ENCODE results near the gene PACS2.
"Not testable (repeated sequence)": the region's sequence is repeated elsewhere in the genome, so short reads cannot be mapped to it uniquely, and the experiment has no call there.

Gene PACS2

GRCh38 chr14:105273062-105273461, 41.5 kb upstream of the PACS2 start:
- TF ChIP-seq, protein P1, sequence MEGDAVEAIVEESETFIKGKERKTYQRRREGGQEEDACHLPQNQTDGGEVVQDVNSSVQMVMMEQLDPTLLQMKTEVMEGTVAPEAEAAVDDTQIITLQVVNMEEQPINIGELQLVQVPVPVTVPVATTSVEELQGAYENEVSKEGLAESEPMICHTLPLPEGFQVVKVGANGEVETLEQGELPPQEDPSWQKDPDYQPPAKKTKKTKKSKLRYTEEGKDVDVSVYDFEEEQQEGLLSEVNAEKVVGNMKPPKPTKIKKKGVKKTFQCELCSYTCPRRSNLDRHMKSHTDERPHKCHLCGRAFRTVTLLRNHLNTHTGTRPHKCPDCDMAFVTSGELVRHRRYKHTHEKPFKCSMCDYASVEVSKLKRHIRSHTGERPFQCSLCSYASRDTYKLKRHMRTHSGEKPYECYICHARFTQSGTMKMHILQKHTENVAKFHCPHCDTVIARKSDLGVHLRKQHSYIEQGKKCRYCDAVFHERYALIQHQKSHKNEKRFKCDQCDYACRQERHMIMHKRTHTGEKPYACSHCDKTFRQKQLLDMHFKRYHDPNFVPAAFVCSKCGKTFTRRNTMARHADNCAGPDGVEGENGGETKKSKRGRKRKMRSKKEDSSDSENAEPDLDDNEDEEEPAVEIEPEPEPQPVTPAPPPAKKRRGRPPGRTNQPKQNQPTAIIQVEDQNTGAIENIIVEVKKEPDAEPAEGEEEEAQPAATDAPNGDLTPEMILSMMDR (IDR thresholded peaks at IDR 0.05; ENCODE audit: borderline replicate concordance, insufficient read depth, low read depth, low read length), result no peak
- no peak overlapping the region for H3K4me3 ChIP-seq (ENCODE audit: low read depth, low read length)

DNA sequence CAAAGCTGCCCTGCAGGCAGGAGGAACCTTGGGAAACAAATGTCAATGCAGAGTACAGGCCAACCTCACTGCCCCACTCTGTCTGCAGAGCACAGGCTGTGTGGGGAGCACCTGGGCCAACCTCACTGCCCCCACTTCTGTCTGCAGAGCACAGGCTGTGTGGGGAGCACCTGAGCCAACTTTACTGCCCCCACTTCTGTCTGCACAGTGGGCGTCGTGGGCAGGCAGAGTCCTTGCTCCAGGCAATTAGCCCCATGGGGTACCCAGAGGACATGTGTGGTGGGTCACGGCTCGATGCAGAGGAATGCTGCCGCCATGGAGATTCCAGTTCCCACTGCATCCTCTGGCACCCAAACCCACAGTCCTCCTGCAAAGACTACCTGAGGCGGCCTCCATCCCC, 39.9 kb upstream of the PACS2 start:
- TF ChIP-seq, protein P1 (IDR thresholded peaks at IDR 0.05; ENCODE audit: borderline replicate concordance, insufficient read depth, low read depth, low read length), result no peak
- H3K4me3 ChIP-seq (ENCODE audit: low read depth, low read length), result no peak overlapping the region

DNA sequence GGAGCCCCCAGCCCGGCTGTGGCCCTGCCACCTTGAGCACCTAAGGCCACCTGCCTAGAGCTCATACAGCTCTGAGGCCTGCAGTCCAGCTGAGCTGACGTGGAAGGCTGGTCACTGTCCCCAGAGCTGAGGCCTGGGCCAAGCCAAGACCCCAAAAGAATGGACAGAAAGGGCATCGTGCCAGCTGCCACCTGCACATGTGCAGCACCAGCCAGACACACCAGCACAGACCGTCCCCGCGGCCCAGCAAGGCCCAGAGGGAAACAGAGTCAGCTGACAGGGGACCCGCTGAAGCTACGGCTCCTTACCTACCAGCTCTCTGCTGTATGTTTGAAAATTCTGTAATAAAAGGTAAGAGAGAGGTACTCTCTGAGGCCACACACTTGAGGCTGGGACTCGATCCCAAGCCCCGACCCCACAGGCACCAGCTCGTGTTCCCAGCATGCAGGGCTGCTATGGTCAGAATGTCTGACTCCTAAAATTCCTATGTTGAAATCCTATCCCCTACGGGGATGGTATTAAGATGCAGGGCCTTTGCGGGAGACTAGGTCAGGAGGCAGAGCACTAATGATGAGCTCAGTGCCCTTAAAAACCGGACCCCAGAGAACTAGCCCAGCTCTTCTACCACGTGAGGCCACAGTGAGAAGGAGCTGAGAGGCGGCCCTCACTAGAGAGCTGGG, 39.1 kb upstream of the PACS2 start:
- TF ChIP-seq, protein P1 (IDR thresholded peaks at IDR 0.05; ENCODE audit: borderline replicate concordance, insufficient read depth, low read depth, low read length), result no peak
- no peak overlapping the region for H3K4me3 ChIP-seq (ENCODE audit: low read depth, low read length)

DNA sequence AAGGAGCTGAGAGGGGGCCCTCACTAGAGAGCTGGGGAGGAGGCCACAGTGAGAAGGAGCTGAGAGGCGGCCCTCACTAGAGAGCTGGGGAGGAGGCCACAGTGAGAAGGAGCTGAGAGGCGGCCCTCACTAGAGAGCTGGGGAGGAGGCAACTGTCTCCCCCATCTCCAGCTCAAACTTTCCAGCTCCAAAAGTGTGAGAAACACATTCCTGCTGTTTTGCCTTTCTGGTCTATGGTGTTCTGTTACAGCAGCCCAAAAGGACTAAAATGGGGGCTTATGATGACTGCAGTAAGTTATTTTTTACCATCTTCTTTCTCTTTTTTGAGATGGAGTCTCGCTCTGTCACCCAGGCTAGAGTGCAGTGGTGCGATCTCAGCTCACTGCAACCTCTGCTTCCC, 37.1 kb upstream of the PACS2 start:
- H3K4me3 ChIP-seq (ENCODE audit: low read depth, low read length), result not testable (repeated sequence)

DNA sequence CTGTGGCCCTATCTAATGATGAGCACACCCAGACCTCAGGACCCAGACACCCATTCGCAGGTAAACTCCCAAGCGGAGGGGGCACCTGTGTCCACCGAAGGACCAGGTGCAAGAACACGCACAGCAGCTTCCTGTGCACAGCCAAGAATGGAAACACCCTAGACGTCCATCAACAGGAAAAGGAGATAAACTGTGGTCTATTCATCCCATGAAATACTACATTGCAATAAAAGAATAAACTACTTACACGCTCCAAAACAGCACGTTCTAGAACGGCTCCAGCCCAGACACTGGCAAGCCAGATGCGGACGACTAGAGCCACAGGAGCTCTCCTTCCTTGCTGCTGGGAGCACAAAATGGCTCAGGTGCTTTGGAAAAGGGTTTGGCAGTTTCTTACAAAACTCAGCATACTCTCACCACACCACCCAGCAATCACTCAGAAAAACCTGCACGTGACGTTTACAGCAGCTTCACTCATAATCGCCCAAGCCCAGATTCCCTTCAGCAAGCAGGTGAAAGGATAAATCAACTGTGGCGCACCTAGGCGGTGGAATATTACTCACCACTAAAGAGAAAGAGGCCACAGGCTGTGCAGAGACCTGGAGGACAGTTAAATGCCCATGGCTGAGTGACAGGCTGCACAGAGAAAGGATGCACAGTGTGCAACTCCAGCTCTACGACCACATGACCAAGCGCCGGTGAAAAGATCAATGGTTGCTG, 34.7 kb upstream of the PACS2 start:
- H3K4me3 ChIP-seq (ENCODE audit: low read depth, low read length), result no peak overlapping the region
- TF ChIP-seq, protein P1 (IDR thresholded peaks at IDR 0.05; ENCODE audit: borderline replicate concordance, insufficient read depth, low read depth, low read length), result no peak

DNA sequence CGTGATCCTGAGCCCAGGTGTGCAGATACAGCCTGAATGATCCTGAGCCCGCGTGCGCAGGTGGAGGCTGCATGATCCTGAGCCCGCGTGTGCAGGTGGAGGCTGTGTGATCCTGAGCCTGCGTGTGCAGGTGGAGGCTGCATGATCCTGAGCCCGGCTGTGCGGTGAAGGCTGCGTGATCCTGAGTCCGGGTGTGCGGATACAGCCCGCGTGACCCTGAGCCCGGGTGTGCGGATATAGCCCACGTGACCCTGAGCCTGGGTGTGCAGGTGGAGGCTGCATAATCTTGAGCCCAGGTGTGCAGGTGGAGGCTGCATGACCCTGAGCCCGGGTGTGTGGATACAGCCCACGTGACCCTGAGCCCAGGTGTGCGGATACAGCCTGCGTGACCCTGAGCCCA, 34.0 kb upstream of the PACS2 start:
- TF ChIP-seq, protein P1 (IDR thresholded peaks at IDR 0.05; ENCODE audit: borderline replicate concordance, insufficient read depth, low read depth, low read length), result no peak
- H3K4me3 ChIP-seq (ENCODE audit: low read depth, low read length), result no peak overlapping the region

DNA sequence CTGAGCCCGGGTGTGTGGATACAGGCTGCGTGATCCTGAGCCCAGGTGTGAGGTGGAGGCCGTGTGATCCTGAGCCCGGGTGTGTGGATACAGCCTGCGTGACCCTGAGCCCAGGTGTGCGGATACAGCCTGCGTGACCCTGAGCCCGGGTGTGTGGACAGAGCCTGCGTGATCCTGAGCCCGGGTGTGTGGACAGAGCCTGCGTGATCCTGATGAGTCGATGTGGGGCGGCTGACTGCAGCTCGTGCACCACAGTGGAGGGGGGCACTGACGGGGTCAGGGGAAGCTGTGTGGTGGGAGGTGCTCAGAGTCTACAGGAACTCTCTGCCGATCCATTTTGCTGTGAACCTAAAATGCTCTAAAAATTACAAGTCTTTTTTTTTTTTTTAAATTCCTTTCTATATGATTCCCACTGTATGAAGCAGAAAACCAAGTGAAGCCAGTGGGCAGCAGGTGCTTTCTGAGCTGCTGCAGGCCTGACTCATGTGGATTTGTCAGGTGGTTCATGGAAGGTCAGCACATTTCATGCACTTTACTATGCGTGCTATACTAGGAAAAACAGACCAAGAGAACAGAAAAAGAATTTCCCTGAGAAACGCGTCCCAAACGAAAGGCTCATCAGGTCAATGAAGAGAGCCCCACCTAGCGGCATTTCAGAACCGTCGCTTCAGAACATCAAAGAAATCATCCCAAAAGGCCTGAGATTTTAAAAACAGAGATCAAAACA, 33.0 kb upstream of the PACS2 start:
- TF ChIP-seq, protein P1 (IDR thresholded peaks at IDR 0.05; ENCODE audit: borderline replicate concordance, insufficient read depth, low read depth, low read length), result peak; percentile 67; the same call in 1 of the 2 replicates
- no peak overlapping the region for H3K4me3 ChIP-seq (ENCODE audit: low read depth, low read length)
